GM21526 (cell line): ENCODE measurements around the gene ITFG1.
"Not testable (repeated sequence)": the region's sequence is repeated elsewhere in the genome, so short reads cannot be mapped to it uniquely, and the experiment has no call there.

Experiments used
- ATAC-seq: cut with Tn5 transposase; IDR thresholded peaks from one replicate; pipeline ENCODE4 v1.9.1; 2021; ENCODE audit warnings: moderate library complexity; ENCODE audit not compliant: unreplicated experiment, low FRiP score

The ITFG1 gene

DNA sequence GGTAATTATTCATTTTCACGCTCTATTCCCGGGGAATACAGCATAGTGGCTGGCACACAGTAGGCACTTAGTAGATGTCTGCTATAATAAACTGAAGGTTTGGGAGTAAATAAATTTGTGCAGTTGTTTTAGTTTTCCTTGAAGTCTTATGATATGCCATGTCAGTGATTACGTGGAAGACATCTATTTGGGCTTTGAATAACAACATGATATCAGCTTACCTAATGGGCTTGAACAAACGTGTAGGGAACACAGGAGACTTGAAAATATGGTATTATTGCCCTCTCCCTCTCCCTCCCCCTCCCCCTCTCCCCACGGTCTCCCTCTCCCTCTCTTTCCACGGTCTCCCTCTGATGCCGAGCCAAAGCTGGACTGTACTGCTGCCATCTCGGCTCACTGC lies 280.8 kb downstream of the ITFG1 start:
- no peak for ATAC-seq

GRCh38 chr16:47175152-47175551 lies 285.7 kb downstream of the ITFG1 start:
- no peak for ATAC-seq

DNA sequence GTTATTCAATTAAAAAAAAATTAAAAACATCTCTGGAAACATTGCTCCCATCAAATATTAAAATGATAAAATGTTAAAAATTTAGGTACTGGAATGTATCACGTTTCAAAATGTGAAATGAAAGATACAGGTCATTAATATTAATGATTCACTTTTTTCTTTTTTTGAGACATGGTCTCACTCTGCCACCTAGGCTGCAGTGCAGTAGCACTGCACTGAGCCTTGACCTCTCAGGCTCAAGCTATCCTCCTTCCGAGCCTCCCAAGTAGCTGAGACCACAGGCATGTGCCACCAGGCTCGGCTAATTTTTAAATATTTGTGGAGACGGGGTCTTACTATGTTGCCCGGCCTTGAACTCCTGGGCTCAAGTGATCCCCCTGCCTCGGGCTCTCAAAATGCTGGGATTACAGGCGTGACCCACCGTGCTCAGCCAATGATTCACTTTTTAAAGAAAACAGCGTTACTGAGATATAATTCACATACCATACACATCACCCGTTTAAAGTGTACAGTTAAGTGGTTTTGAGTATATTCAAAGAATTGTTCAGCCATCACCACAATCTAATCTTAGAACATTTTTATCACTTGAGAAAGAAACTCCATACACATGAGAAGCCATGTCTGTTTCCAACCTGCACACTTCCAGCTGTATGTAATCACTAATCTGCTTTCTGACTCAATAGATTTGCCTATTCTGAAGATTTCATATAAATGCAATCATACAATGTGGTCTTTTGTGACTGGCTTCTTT lies 298.0 kb downstream of the ITFG1 start:
- ATAC-seq: no peak

- no peak for ATAC-seq
Measured at GRCh38 chr16:47161464-47161863, 299.4 kb downstream of the ITFG1 start.

DNA sequence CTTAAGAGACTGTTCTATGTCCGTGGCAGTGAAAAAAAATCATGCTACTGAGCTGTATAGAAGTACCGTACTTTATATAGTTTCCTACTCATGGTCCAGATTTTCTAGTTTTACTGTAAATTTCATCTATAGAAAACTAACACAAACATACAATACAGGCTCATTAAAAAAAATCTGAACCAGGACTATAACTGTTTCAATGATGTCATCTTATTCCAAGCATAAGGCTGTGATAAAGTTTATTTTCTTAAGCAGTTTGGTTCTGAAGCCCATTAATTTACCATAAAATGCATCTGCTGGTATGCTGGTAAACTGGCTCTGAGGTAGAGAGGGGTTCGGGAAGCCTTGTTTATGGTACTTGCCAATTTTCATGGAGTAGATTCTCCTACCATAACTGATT lies 300.4 kb downstream of the ITFG1 start:
- ATAC-seq: no peak

GRCh38 chr16:47158992-47159391 lies 301.9 kb downstream of the ITFG1 start:
- ATAC-seq: no peak

GRCh38 chr16:47156680-47157215 lies 304.1 kb downstream of the ITFG1 start:
- ATAC-seq: no peak

GRCh38 chr16:47152501-47152900 lies 308.4 kb downstream of the ITFG1 start:
- ATAC-seq: not testable (repeated sequence)

DNA sequence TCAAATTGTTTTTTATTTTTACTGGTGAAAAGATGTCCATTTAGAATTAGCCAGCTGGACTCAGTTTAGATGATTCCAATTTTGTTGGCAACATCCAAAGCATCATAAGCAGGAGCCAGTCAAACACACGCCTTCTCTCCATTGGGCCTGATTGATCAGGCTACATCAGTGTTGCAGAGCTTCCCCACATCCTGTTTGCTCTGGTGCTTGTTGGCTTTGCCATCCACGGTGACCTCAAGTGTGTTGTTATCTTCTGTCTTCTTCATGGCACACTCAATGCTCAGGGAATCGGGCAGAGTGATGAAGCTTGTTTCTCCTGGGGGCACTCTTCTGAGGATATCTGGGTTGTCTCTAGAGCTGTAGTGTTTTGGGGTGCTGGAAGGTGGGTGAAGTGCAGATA lies 310.8 kb downstream of the ITFG1 start:
- no peak for ATAC-seq

DNA sequence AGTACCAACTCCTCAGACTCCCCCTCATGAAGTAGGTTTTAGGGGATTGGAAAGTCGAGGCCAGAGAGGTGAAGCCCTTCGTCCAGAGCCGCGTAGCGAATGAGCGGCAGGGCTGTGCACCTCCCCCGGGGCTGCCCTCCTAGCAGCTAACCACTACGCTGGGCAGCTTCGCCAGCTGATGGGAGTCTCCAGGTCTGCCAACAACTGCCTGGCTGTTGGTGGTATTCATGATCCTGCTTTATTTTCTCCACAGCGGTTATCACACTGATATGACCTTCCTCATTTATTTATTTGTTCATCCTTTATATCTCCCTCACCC lies 316.3 kb downstream of the ITFG1 start:
- no peak for ATAC-seq

GRCh38 chr16:47143677-47144558 lies 316.9 kb downstream of the ITFG1 start, which contains the start of gene NETO2:
Gene NETO2 (minus strand): TSS chr16:47143945. CDS start chr16:47143612, 333 bp downstream.
- peak; percentile 46 for ATAC-seq

GRCh38 chr16:47142821-47143676 lies 317.8 kb downstream of the ITFG1 start:
- peak; percentile 59 for ATAC-seq

- ATAC-seq: no peak
Measured at GRCh38 chr16:47142486-47142820, 318.4 kb downstream of the ITFG1 start.

DNA sequence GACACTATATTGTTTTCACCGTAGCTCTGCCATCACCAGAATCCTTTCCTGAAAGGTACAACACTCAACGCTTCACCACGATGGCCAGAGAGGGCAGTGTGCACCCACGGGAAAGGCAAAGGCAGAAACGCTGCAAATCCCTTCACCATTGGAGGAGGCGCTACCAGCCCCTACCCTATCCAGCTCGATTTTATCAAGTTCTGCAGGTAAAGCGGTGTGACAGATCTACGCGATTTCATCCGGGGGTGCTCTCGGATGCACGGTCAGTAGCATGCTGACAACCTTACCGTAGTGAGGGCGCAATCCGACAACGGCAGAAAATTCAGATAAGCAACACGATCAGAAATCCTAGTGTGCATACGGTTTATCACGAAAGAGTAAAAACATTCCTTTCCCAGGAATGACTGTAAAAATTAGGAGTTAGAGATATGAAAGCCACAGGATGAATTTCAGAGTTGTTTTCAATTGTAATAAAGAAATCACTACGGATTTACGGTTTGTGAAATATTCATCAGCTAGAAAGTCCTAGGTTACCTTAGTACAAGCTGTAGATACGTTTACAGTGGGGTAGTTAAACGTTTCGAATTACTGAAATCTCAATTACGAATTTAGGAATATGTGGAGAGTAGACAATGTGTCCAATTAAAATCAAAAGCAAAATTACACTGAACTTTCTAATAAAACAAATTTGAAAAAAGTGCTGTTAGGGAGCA lies 318.9 kb downstream of the ITFG1 start:
- peak; percentile 59 for ATAC-seq

DNA sequence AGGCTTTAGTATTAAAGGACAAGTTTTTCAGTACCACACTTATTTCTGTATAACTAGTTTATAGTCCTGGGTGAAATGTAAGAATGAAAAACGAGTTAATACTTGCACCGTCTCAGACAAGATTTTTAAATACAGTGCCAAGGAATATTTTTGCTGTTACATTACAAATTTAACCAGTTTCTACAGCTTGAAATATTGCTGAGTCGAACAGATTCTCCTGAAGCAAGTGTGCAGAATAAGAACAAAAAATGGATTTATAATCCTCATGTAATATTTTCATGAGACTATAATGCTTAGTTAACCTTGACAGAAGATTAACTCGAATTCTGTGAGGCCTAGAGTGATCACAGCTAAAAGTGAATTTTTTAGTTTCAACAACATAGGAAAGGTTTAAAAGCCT lies 320.2 kb downstream of the ITFG1 start:
- ATAC-seq: no peak

DNA sequence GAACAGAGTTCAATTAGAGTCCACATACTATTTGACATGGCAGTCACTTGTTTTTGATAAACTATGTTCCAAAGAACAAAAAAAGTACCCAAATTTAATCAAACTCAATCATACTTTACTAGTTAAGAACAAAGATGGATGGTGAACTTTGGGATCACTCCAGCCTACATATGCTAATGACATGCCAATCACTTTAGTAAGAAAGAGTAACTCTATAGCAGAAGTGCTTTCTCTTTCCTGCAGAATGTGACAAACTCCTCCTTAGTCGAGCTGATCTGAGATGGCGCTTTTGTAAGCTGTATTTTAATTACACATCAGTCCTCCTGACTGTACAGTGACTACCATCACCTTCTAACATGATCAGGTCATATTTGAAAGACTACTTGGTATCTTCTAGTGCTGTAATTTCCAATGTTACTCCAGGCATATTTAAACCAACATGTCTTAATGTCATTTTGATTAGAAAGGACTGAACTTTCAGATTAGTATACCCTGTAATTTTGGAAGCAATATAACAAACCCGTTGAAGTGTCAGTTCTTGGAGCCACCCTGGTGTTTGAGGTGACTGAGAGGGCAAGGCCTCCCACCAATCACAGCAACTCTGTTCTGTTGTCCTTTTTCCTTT lies 321.2 kb downstream of the ITFG1 start:
- no peak for ATAC-seq

- ATAC-seq: not testable (repeated sequence)
Measured at GRCh38 chr16:47137925-47138324, 322.9 kb downstream of the ITFG1 start.

DNA sequence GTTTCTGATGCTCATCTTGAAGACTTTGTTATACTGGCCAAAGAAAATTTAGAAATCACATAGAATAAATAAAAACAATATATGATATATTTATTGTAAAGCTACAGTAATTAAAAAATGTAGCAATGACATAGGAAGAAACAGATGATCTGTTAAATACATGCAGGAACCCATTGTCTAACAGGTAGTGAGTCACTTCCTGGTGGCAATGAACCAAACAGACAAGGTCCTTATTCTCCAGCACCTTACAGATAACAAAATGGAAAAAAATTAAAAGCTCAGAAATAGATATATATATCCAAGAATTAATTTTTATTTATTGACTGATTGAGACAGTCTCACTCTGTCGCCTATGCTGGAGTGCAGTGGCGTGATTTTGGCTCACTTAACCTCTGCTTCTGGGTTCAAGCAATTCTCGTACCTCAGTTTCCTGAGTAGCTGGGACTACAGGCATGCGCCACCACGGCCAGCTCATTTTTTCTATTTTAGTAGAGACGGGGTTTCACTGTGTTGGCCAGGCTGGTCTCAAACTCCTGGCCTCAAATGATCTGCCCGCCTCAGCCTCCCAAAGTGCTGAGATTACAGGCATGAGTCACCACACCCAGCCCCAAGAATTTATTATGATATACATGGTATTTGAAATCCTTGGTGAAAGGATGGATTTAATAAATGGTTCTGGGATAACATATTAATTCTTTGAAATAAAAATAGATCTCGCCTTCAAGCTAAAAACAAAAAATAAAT lies 324.6 kb downstream of the ITFG1 start:
- ATAC-seq: no peak

DNA sequence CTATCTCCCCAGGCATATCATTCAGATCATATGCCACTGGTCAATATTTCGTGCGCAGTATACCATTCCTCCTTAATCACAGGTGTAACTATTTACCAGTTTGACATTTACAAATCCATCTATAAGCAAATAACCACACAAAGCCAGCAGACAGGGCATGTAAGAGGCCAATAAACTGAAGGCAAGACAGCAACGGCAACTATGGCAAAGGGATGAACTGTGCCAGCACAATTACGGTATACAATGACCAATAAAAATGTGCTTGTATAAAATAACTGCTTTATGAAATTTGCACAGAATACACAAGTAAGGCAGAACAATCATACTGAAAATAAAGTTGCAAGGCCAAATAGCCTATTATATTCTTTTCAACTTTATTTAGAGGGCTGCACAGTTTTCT lies 326.3 kb downstream of the ITFG1 start:
- no peak for ATAC-seq
